Measurements from ENCODE around the gene POLR3C. TPM values are rescaled to one million over a fixed set of nuclear protein-coding genes. Genes with fewer than 3 reads are reported as not detected.

POLR3C gene
- total RNA-seq, 2 donors from 2014 or later, result 32.7 to 37.9 TPM

DNA sequence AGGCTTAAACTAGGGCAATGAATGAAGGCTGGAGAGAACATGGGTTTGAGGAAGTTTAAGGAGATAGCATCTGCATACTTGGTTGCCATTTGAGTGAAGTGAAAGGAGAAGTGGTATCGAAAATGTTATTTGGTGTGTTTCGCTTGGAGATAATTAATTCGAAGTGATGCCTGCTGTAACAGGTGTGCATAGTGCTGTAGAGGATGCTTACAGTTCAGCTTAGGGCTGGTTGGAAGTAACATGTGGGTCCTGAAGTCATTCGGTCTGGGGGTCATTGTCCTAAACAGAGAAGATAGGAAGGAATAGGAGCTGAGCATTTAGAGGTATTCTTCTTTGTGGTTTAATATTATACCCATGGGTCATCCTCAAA is 21.1 kb downstream of the POLR3C start:
- Mint-ChIP-seq H3K9me3 (no peaks in the 10 kb centered on the region), H3K27ac (no peak overlapping the region), H3K4me3 (no peak overlapping the region), H3K27me3 (ENCODE audit: insufficient read depth) (no peaks in the 10 kb centered on the region), H3K4me1 (no peaks in the 10 kb centered on the region), H3K36me3 (ENCODE audit: low read depth) (peaks cover 38% of the 10 kb centered on the region)
- no peak for DNase-seq
- Histone ChIP-seq H3K27ac (ENCODE audit: low read depth, low read length) (no peak overlapping the region), H3K9ac (ENCODE audit: extremely low read depth, low read length, poor library complexity, severe bottlenecking) (no peak overlapping the region), H3K9me3 (ENCODE audit: control insufficient read depth, low read length) (no peaks in the 10 kb centered on the region), H3K4me3 (ENCODE audit: low read length) (peak overlapping the region; percentile 72), H3K27me3 (ENCODE audit: control insufficient read depth, insufficient read depth, low read length, poor library complexity, severe bottlenecking) (no peaks in the 10 kb centered on the region), H3K4me1 (ENCODE audit: control insufficient read depth, insufficient read depth, low read length) (peaks cover 4% of the 10 kb centered on the region), H3K36me3 (ENCODE audit: control insufficient read depth, insufficient read depth, low read length) (peaks cover 56% of the 10 kb centered on the region)
- TF ChIP-seq, protein P1, sequence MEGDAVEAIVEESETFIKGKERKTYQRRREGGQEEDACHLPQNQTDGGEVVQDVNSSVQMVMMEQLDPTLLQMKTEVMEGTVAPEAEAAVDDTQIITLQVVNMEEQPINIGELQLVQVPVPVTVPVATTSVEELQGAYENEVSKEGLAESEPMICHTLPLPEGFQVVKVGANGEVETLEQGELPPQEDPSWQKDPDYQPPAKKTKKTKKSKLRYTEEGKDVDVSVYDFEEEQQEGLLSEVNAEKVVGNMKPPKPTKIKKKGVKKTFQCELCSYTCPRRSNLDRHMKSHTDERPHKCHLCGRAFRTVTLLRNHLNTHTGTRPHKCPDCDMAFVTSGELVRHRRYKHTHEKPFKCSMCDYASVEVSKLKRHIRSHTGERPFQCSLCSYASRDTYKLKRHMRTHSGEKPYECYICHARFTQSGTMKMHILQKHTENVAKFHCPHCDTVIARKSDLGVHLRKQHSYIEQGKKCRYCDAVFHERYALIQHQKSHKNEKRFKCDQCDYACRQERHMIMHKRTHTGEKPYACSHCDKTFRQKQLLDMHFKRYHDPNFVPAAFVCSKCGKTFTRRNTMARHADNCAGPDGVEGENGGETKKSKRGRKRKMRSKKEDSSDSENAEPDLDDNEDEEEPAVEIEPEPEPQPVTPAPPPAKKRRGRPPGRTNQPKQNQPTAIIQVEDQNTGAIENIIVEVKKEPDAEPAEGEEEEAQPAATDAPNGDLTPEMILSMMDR (conservative IDR thresholded peaks at IDR 0.05), result no peak
- 28 to 43% methylated on average over 4 of the region's 4 CpGs for WGBS, 2 experiments (ENCODE audit: insufficient coverage in 1 of 2, insufficient read length in 1 of 2)

DNA sequence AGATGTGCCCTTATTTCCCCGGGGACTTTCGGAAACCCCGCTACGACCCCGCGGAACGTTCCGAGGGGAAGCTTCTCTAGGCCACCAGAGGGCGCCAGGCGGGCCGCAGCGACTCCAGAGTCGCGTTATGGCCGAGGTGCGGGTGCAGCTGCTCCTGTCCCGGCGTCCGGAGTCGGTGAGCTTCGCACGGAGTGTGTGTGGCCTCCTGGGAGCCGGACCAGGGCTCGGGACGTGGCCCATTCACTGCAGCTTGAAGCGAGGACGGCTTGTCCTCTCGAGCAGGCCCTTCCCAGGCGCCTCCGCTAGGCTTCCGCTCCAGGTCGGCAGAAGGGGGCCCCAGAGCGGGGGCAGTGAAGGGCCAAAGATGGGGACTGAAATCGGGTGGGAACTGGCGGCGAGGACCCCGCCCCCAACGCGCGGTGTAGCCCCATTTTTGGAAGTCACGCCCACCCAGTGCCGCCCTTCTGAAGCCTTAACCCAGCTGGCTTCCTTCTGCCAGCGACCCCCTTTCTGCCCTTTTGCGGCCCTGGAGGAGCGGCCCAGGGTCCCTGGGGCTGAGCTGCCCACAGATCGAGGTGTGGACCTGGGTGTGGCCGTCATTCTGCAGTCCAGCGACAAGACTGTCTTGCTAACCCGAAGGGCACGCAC is 21.6 kb downstream of the POLR3C start, which contains the start of gene NUDT17:
Gene NUDT17, plus strand, starts transcription at position 117 of the 648 bp plus-strand sequence. Its CDS starts 11 bp downstream, at position 128.
- TF ChIP-seq, protein P1 (conservative IDR thresholded peaks at IDR 0.05), result peak; percentile 99
- peak; percentile 94 for DNase-seq
- H3K4me3 ChIP-seq (ENCODE audit: low read length), result peak within 1 kb of the TSS; percentile 72
- Mint-ChIP-seq H3K27ac (peak within 1 kb of the TSS; percentile 41), H3K9me3 (no peaks in the 10 kb centered on the region), H3K4me1 (no peaks in the 10 kb centered on the region), H3K27me3 (ENCODE audit: insufficient read depth) (no peaks in the 10 kb centered on the region), H3K36me3 (ENCODE audit: low read depth) (peaks cover 41% of the 10 kb centered on the region), H3K4me3 (no peak within 1 kb of the TSS)
- no peaks in the 10 kb centered on the region for H3K27me3 ChIP-seq (ENCODE audit: control insufficient read depth, insufficient read depth, low read length, poor library complexity, severe bottlenecking)
- peaks cover 56% of the 10 kb centered on the region for H3K36me3 ChIP-seq (ENCODE audit: control insufficient read depth, insufficient read depth, low read length)
- no peak within 1 kb of the TSS for H3K27ac ChIP-seq (ENCODE audit: low read depth, low read length)
- H3K9me3 ChIP-seq (ENCODE audit: control insufficient read depth, low read length), result no peaks in the 10 kb centered on the region
- 4 to 6% methylated on average over 23 to 50 of the region's 50 CpGs for WGBS, 2 experiments (ENCODE audit: insufficient coverage in 1 of 2, insufficient read length in 1 of 2)
- H3K9ac ChIP-seq (ENCODE audit: extremely low read depth, low read length, poor library complexity, severe bottlenecking), result peak within 1 kb of the TSS; percentile 43
- peaks cover 4% of the 10 kb centered on the region for H3K4me1 ChIP-seq (ENCODE audit: control insufficient read depth, insufficient read depth, low read length)

DNA sequence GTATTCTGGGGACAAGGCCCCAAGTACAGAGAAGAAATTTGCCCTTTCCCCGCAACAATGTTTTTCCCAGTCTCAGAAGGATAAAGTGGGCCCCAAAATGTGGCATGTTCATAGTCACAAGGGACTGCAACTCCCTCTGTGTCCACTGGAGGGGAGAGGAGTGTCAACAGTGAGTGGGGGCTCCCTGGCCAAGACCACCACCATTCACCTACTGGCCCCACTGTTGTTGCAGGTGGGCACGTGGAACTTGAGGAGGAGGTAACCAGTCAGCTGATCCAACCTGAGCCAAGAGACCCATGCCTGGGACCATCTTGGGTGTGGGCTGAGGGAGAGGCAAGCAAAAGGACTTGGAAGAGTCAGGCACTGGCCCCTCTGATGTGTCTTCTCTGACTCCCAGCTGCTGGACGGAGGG is 22.2 kb downstream of the POLR3C start:
- Mint-ChIP-seq H3K27ac (peak overlapping the region; percentile 41), H3K9me3 (no peaks in the 10 kb centered on the region), H3K36me3 (ENCODE audit: low read depth) (peaks cover 41% of the 10 kb centered on the region), H3K4me3 (no peak overlapping the region), H3K27me3 (ENCODE audit: insufficient read depth) (no peaks in the 10 kb centered on the region), H3K4me1 (no peaks in the 10 kb centered on the region)
- H3K27ac ChIP-seq (ENCODE audit: low read depth, low read length), result no peak overlapping the region
- no peaks in the 10 kb centered on the region for H3K9me3 ChIP-seq (ENCODE audit: control insufficient read depth, low read length)
- TF ChIP-seq, protein P1 (conservative IDR thresholded peaks at IDR 0.05), result peak; percentile 77
- peaks cover 55% of the 10 kb centered on the region for H3K36me3 ChIP-seq (ENCODE audit: control insufficient read depth, insufficient read depth, low read length)
- 92 to 93% methylated on average over 2 to 3 of the region's 3 CpGs for WGBS, 2 experiments (ENCODE audit: insufficient coverage in 1 of 2, insufficient read length in 1 of 2)
- peaks cover 4% of the 10 kb centered on the region for H3K4me1 ChIP-seq (ENCODE audit: control insufficient read depth, insufficient read depth, low read length)
- no peaks in the 10 kb centered on the region for H3K27me3 ChIP-seq (ENCODE audit: control insufficient read depth, insufficient read depth, low read length, poor library complexity, severe bottlenecking)
- DNase-seq, result peak; percentile 82
- no peak overlapping the region for H3K9ac ChIP-seq (ENCODE audit: extremely low read depth, low read length, poor library complexity, severe bottlenecking)
- H3K4me3 ChIP-seq (ENCODE audit: low read length), result peak overlapping the region; percentile 72

Data from endodermal cell (in vitro differentiated cells).